Hematopoietic multipotent progenitor cell treated with erythropoietin and hydrocortisone succinate and interleukin-3 and kit ligand, for 4 days (in vitro differentiated cells): ENCODE results near the gene DFFA.
"Not testable (repeated sequence)": the region's sequence is repeated elsewhere in the genome, so short reads cannot be mapped to it uniquely, and the experiment has no call there.

Experiments used
- DNase-seq: peaks from one replicate; pipeline ENCODE4 v3.0.0-alpha.2; 2015

DFFA gene

GRCh38 chr1:10504249-10504648 is 31.9 kb upstream of the DFFA start:
- DNase-seq, result no peak

GRCh38 chr1:10502206-10502605 is 29.9 kb upstream of the DFFA start:
- no peak for DNase-seq

- DNase-seq, result no peak
Measured at GRCh38 chr1:10498231-10498630, 25.9 kb upstream of the DFFA start.

- no peak for DNase-seq
Measured at GRCh38 chr1:10497109-10497508, 24.8 kb upstream of the DFFA start.

- no peak for DNase-seq
Measured at GRCh38 chr1:10495952-10496351, 23.6 kb upstream of the DFFA start.

GRCh38 chr1:10495475-10495817 is 23.1 kb upstream of the DFFA start:
- DNase-seq, result no peak

GRCh38 chr1:10494754-10495474 is 22.6 kb upstream of the DFFA start:
- peak; percentile 91 for DNase-seq

- no peak for DNase-seq
Measured at GRCh38 chr1:10494418-10494753, 22.1 kb upstream of the DFFA start.

- DNase-seq, result no peak
Measured at GRCh38 chr1:10490286-10490970, 18.1 kb upstream of the DFFA start.

GRCh38 chr1:10489291-10490055 is 17.1 kb upstream of the DFFA start:
- no peak for DNase-seq

- peak; percentile 71 for DNase-seq
Measured at GRCh38 chr1:10484521-10484920, 12.2 kb upstream of the DFFA start.

- no peak for DNase-seq
Measured at GRCh38 chr1:10480614-10481013, 8.3 kb upstream of the DFFA start.

- no peak for DNase-seq
Measured at GRCh38 chr1:10479296-10479695, 7.0 kb upstream of the DFFA start.

GRCh38 chr1:10475510-10475909 is 3.2 kb upstream of the DFFA start:
- DNase-seq, result peak; percentile 23

- peak; percentile 97 for DNase-seq
Measured at GRCh38 chr1:10474613-10475507, 2.5 kb upstream of the DFFA start, which contains the start of gene PEX14. TSS of gene PEX14 (plus strand) at chr1:10474950. CDS start at chr1:10474967, 17 bp downstream.

GRCh38 chr1:10474309-10474612 is 1.9 kb upstream of the DFFA start:
- DNase-seq, result not testable (repeated sequence)

- no peak for DNase-seq
Measured at GRCh38 chr1:10473145-10473765, 926 bp upstream of the DFFA start.

GRCh38 chr1:10471411-10472219 is 714 bp downstream of the DFFA start:
- DNase-seq, result no peak

- DNase-seq, result no peak
Measured at GRCh38 chr1:10470043-10470442, 2.3 kb downstream of the DFFA start.

GRCh38 chr1:10467078-10467477 is 5.3 kb downstream of the DFFA start:
- no peak for DNase-seq

- DNase-seq, result peak; percentile 83
Measured at GRCh38 chr1:10459184-10459583, 13.1 kb downstream of the DFFA start.

GRCh38 chr1:10457875-10458274 is 14.5 kb downstream of the DFFA start:
- no peak for DNase-seq
